ENCODE results near the gene SOWAHA. TPM values are rescaled to one million over a fixed set of nuclear protein-coding genes. Genes with fewer than 3 reads are reported as not detected.

SOWAHA gene
- polyA plus RNA-seq, 2 of the 4 experiments (the other 2 are of a cell fraction), result 0.06 to 0.10 TPM

DNA sequence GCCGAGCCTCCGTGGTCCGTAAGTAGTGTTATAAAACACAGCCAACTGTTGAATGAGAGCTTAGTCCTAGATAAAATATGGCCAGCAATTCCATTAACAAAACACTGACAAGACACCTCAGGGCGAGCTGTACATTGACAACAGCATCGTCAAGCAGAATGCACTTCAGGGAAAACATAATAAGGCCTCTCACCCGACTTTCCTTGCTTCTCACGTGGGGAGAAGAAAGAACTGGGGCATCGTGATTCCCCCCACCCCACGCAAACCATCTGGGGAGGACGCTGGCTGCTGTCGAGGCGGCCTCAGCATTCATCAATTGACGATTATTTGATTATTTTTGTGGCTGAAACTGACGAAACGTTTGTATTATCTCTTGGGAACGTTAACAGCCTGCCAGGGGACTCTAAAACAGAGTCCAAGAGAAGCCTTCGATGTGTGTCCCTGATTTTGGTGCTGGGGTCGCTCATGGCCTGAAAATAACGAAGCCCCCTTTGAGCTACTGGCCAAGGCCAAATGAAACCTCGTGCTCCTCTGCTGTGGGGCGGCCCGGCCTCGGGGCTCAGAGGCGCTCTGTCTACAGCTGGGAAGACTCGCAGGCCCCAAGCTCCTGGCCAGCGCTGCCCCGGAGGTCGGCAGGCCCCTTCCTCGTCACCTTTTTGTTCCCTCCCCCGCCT is 52.7 kb downstream of the SOWAHA start (continued):
- no peak for TF ChIP-seq SREBF2 (IDR thresholded peaks at IDR 0.05)
- no peak for TF ChIP-seq MAFK (IDR thresholded peaks at IDR 0.05; ENCODE audit: partially characterized antibody)
- no peak for TF ChIP-seq TFCP2L1 (CRISPR knock-in tag; IDR thresholded peaks at IDR 0.05)
- TF ChIP-seq CHD4 (IDR thresholded peaks at IDR 0.05; ENCODE audit: borderline replicate concordance), result no peak
- TF ChIP-seq, protein P1, sequence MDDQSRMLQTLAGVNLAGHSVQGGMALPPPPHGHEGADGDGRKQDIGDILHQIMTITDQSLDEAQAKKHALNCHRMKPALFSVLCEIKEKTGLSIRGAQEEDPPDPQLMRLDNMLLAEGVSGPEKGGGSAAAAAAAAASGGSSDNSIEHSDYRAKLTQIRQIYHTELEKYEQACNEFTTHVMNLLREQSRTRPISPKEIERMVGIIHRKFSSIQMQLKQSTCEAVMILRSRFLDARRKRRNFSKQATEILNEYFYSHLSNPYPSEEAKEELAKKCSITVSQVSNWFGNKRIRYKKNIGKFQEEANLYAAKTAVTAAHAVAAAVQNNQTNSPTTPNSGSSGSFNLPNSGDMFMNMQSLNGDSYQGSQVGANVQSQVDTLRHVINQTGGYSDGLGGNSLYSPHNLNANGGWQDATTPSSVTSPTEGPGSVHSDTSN (IDR thresholded peaks at IDR 0.05), result no peak
- TF ChIP-seq CHD2 (IDR thresholded peaks at IDR 0.05; ENCODE audit: low read length, partially characterized antibody), result no peak

Small RNAs within 50 kb of the gene (small RNA-seq; reads per million reads assigned to genes)
- 0 reads per million in 6 experiments for gene RNA5SP192

Other genes starting within 250 kb of the SOWAHA start
- not detected in 2 replicates for gene IL13, start 155.1 kb upstream of the SOWAHA start, polyA plus RNA-seq (2011; rRNA removed)
- gene IL13, start 155.1 kb upstream of the SOWAHA start, polyA plus RNA-seq (2017; fragmentation: RNase III; extraction: RNeasy Plus Mini Kit Qiagen cat#74134 plus additional on column Dnase treatment), result 0.08 to 0.13 TPM in 2 of 3 replicates, not detected in the other
- gene IL4, start 139.3 kb upstream of the SOWAHA start, polyA plus RNA-seq (2011; rRNA removed), result not detected in 2 replicates
- not detected in 3 replicates for gene IL4, start 139.3 kb upstream of the SOWAHA start, polyA plus RNA-seq (2017; fragmentation: RNase III; extraction: RNeasy Plus Mini Kit Qiagen cat#74134 plus additional on column Dnase treatment)
- gene KIF3A, start 75.8 kb upstream of the SOWAHA start, polyA plus RNA-seq (2011; rRNA removed), result 17.2 and 20.5 TPM in 2 replicates
- 12.8 to 15.6 TPM (median 13.8 TPM) in 3 replicates for gene KIF3A, start 75.8 kb upstream of the SOWAHA start, polyA plus RNA-seq (2017; fragmentation: RNase III; extraction: RNeasy Plus Mini Kit Qiagen cat#74134 plus additional on column Dnase treatment)
- gene CCNI2, start 65.9 kb upstream of the SOWAHA start, polyA plus RNA-seq (2011; rRNA removed), result 0.17 and 0.33 TPM in 2 replicates
- gene CCNI2, start 65.9 kb upstream of the SOWAHA start, polyA plus RNA-seq (2017; fragmentation: RNase III; extraction: RNeasy Plus Mini Kit Qiagen cat#74134 plus additional on column Dnase treatment), result 0.07 to 0.26 TPM (median 0.17 TPM) in 3 replicates
- 29.2 and 29.6 TPM in 2 replicates for gene SEPTIN8, start 36.1 kb upstream of the SOWAHA start, polyA plus RNA-seq (2011; rRNA removed)
- 19.0 to 21.7 TPM (median 20.8 TPM) in 3 replicates for gene SEPTIN8, start 36.1 kb upstream of the SOWAHA start, polyA plus RNA-seq (2017; fragmentation: RNase III; extraction: RNeasy Plus Mini Kit Qiagen cat#74134 plus additional on column Dnase treatment)
- gene SHROOM1, start 17.3 kb downstream of the SOWAHA start, polyA plus RNA-seq (2011; rRNA removed), result 3.5 and 4.5 TPM in 2 replicates
- 5.4 to 7.2 TPM (median 6.0 TPM) in 3 replicates for gene SHROOM1, start 17.3 kb downstream of the SOWAHA start, polyA plus RNA-seq (2017; fragmentation: RNase III; extraction: RNeasy Plus Mini Kit Qiagen cat#74134 plus additional on column Dnase treatment)
- gene GDF9, start 53.2 kb downstream of the SOWAHA start, polyA plus RNA-seq (2011; rRNA removed), result 0.83 and 0.85 TPM in 2 replicates
- gene GDF9, start 53.2 kb downstream of the SOWAHA start, polyA plus RNA-seq (2017; fragmentation: RNase III; extraction: RNeasy Plus Mini Kit Qiagen cat#74134 plus additional on column Dnase treatment), result 0.25 to 0.49 TPM (median 0.37 TPM) in 3 replicates
- gene UQCRQ, start 53.3 kb downstream of the SOWAHA start, polyA plus RNA-seq (2011; rRNA removed), result 497 and 500 TPM in 2 replicates
- 424 to 448 TPM (median 441 TPM) in 3 replicates for gene UQCRQ, start 53.3 kb downstream of the SOWAHA start, polyA plus RNA-seq (2017; fragmentation: RNase III; extraction: RNeasy Plus Mini Kit Qiagen cat#74134 plus additional on column Dnase treatment)
- 4.1 and 4.8 TPM in 2 replicates for gene LEAP2, start 60.4 kb downstream of the SOWAHA start, polyA plus RNA-seq (2011; rRNA removed)
- gene LEAP2, start 60.4 kb downstream of the SOWAHA start, polyA plus RNA-seq (2017; fragmentation: RNase III; extraction: RNeasy Plus Mini Kit Qiagen cat#74134 plus additional on column Dnase treatment), result 1.6 to 2.1 TPM (median 2.0 TPM) in 3 replicates
- 43.5 and 52.7 TPM in 2 replicates for gene AFF4, start 150.3 kb downstream of the SOWAHA start, polyA plus RNA-seq (2011; rRNA removed)
- 20.8 to 22.4 TPM (median 22.1 TPM) in 3 replicates for gene AFF4, start 150.3 kb downstream of the SOWAHA start, polyA plus RNA-seq (2017; fragmentation: RNase III; extraction: RNeasy Plus Mini Kit Qiagen cat#74134 plus additional on column Dnase treatment)
- gene ZCCHC10, start 213.2 kb downstream of the SOWAHA start, polyA plus RNA-seq (2011; rRNA removed), result 45.7 and 56.2 TPM in 2 replicates
- gene ZCCHC10, start 213.2 kb downstream of the SOWAHA start, polyA plus RNA-seq (2017; fragmentation: RNase III; extraction: RNeasy Plus Mini Kit Qiagen cat#74134 plus additional on column Dnase treatment), result 27.1 to 28.3 TPM (median 28.3 TPM) in 3 replicates
- gene HSPA4, start 238.7 kb downstream of the SOWAHA start, polyA plus RNA-seq (2011; rRNA removed), result 110 and 166 TPM in 2 replicates
- 160 to 168 TPM (median 166 TPM) in 3 replicates for gene HSPA4, start 238.7 kb downstream of the SOWAHA start, polyA plus RNA-seq (2017; fragmentation: RNase III; extraction: RNeasy Plus Mini Kit Qiagen cat#74134 plus additional on column Dnase treatment)